K562 (cell line): Measurements from ENCODE around the gene ZNF593OS. TPM values are rescaled to one million over a fixed set of nuclear protein-coding genes. Genes with fewer than 3 reads are reported as not detected.

Source experiments
- BMI1 ChIP-seq: fragments of 150-350 bp; IDR thresholded peaks from 2 replicates; pipeline ENCODE4 v1.6.1; 2014; ENCODE audit warnings: low read length
- ETV6 ChIP-seq, 3 experiments: fragments of 150-350 bp in 1 of 3; sonication (generic) in 1 of 3; formaldehyde crosslinking in 1 of 3; IDR thresholded peaks; 2 replicates each; pipeline versions ENCODE4 v1.6.1 to v1.8.0; 2014 to 2022; ENCODE audit warnings: borderline replicate concordance in 2 of 3, low read depth in 2 of 3, antibody characterized with exemption in 1 of 3, low read length in 1 of 3, mild to moderate bottlenecking in 1 of 3, missing genetic modification reagents in 1 of 3
- ZNF707 ChIP-seq: fragments of 250-450 bp; sonication (Bioruptor Pico); conservative IDR thresholded peaks from 2 replicates; pipeline ENCODE4 v1.8.0; 2022; ENCODE audit warnings: inconsistent platforms, mild to moderate bottlenecking, moderate library complexity
- polyA plus RNA-seq, 8 experiments: library from polyadenylated mRNA; depleted of rRNA in 4 of 8; stranded (reverse) in 5 of 8; unstranded in 3 of 8; fragments of >200 nt; fragmentation: Nextera tagmentation in 2 of 8; fragmentation: Illumina TruSeq in 1 of 8; extraction: Ambion mirVana in 2 of 8; extraction: Trizol in 1 of 8; gene quantifications; 2 replicates each; pipeline versions ENCODE4 v1.2.1 to v1.2.3, GENCODE V29; 2011 to 2014; ENCODE audit warnings: inconsistent platforms in 1 of 8, missing spikeins in 1 of 8
- total RNA-seq, 7 experiments: library from RNA; depleted of rRNA in 6 of 7; stranded (reverse); fragments of >200 nt in 6 of 7; fragmentation: Illumina TruSeq in 2 of 7; extraction: Trizol in 2 of 7; gene quantifications; 2 replicates each; pipeline versions ENCODE4 v1.2.1 to v1.2.3, GENCODE V29; 2011 to 2021; ENCODE audit warnings: low replicate concordance in 1 of 7
- TF ChIP-seq, protein P1 (sequence below): fragments of 450-650 bp; IDR thresholded peaks from 2 replicates; pipeline ENCODE4 v1.6.1; 2016; ENCODE audit warnings: mild to moderate bottlenecking, moderate library complexity
- TF ChIP-seq, protein P2 (sequence below), 2 experiments: fragments of 450-650 bp; conservative IDR thresholded peaks; 2 replicates each; pipeline ENCODE4 v1.6.1; 2017; ENCODE audit warnings: mild to moderate bottlenecking in 2 of 2, moderate library complexity in 2 of 2
- TF ChIP-seq, protein P3 (sequence below): sonication (generic); formaldehyde crosslinking; IDR thresholded peaks from 2 replicates; pipeline ENCODE4 v1.8.0; 2022; ENCODE audit warnings: mild to moderate bottlenecking, missing genetic modification reagents

The ZNF593OS gene
- total and polyA plus RNA-seq, 9 of the 15 experiments (the other 6 are each of a cell fraction or from before 2014, with no cell fraction given): 0.24 to 0.27 TPM; not detected in 7

DNA sequence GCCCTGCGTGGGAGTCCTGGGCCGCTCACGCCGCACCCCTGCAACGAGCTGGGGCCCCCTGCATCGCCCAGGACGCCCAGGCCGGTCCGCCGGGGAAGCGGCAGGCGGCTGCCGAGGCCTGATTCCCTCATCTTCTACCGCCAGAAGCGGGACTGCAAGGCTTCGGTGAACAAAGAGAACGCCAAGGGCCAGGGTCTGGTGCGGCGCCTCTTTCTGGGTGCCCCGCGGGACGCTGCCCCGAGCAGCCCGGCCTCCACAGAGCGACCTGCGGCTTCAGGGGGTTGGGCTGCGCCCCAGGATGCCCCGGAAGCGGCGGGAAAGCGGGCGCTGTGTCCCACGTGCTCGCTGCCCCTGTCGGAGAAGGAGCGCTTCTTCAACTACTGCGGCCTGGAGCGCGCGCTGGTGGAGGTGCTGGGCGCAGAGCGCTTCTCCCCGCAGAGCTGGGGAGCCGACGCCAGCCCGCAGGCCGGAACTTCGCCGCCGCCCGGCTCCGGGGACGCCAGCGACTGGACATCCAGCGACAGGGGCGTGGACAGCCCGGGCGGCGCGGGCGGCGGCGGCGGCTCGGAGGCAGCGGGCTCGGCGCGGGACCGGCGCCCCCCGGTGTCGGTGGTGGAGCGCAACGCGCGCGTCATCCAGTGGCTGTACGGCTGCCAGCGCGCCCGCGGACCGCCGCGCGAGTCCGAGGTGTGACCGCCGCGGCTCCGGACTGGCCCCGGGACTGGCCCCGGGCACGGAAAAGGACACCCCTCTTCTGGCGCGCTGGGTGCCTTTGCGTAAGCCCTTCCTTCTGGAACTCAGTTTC is 10.0 kb downstream of the ZNF593OS start (continued):
- TF ChIP-seq, protein P1, sequence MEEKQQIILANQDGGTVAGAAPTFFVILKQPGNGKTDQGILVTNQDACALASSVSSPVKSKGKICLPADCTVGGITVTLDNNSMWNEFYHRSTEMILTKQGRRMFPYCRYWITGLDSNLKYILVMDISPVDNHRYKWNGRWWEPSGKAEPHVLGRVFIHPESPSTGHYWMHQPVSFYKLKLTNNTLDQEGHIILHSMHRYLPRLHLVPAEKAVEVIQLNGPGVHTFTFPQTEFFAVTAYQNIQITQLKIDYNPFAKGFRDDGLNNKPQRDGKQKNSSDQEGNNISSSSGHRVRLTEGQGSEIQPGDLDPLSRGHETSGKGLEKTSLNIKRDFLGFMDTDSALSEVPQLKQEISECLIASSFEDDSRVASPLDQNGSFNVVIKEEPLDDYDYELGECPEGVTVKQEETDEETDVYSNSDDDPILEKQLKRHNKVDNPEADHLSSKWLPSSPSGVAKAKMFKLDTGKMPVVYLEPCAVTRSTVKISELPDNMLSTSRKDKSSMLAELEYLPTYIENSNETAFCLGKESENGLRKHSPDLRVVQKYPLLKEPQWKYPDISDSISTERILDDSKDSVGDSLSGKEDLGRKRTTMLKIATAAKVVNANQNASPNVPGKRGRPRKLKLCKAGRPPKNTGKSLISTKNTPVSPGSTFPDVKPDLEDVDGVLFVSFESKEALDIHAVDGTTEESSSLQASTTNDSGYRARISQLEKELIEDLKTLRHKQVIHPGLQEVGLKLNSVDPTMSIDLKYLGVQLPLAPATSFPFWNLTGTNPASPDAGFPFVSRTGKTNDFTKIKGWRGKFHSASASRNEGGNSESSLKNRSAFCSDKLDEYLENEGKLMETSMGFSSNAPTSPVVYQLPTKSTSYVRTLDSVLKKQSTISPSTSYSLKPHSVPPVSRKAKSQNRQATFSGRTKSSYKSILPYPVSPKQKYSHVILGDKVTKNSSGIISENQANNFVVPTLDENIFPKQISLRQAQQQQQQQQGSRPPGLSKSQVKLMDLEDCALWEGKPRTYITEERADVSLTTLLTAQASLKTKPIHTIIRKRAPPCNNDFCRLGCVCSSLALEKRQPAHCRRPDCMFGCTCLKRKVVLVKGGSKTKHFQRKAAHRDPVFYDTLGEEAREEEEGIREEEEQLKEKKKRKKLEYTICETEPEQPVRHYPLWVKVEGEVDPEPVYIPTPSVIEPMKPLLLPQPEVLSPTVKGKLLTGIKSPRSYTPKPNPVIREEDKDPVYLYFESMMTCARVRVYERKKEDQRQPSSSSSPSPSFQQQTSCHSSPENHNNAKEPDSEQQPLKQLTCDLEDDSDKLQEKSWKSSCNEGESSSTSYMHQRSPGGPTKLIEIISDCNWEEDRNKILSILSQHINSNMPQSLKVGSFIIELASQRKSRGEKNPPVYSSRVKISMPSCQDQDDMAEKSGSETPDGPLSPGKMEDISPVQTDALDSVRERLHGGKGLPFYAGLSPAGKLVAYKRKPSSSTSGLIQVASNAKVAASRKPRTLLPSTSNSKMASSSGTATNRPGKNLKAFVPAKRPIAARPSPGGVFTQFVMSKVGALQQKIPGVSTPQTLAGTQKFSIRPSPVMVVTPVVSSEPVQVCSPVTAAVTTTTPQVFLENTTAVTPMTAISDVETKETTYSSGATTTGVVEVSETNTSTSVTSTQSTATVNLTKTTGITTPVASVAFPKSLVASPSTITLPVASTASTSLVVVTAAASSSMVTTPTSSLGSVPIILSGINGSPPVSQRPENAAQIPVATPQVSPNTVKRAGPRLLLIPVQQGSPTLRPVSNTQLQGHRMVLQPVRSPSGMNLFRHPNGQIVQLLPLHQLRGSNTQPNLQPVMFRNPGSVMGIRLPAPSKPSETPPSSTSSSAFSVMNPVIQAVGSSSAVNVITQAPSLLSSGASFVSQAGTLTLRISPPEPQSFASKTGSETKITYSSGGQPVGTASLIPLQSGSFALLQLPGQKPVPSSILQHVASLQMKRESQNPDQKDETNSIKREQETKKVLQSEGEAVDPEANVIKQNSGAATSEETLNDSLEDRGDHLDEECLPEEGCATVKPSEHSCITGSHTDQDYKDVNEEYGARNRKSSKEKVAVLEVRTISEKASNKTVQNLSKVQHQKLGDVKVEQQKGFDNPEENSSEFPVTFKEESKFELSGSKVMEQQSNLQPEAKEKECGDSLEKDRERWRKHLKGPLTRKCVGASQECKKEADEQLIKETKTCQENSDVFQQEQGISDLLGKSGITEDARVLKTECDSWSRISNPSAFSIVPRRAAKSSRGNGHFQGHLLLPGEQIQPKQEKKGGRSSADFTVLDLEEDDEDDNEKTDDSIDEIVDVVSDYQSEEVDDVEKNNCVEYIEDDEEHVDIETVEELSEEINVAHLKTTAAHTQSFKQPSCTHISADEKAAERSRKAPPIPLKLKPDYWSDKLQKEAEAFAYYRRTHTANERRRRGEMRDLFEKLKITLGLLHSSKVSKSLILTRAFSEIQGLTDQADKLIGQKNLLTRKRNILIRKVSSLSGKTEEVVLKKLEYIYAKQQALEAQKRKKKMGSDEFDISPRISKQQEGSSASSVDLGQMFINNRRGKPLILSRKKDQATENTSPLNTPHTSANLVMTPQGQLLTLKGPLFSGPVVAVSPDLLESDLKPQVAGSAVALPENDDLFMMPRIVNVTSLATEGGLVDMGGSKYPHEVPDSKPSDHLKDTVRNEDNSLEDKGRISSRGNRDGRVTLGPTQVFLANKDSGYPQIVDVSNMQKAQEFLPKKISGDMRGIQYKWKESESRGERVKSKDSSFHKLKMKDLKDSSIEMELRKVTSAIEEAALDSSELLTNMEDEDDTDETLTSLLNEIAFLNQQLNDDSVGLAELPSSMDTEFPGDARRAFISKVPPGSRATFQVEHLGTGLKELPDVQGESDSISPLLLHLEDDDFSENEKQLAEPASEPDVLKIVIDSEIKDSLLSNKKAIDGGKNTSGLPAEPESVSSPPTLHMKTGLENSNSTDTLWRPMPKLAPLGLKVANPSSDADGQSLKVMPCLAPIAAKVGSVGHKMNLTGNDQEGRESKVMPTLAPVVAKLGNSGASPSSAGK: peak; percentile 99
- TF ChIP-seq, protein P2, sequence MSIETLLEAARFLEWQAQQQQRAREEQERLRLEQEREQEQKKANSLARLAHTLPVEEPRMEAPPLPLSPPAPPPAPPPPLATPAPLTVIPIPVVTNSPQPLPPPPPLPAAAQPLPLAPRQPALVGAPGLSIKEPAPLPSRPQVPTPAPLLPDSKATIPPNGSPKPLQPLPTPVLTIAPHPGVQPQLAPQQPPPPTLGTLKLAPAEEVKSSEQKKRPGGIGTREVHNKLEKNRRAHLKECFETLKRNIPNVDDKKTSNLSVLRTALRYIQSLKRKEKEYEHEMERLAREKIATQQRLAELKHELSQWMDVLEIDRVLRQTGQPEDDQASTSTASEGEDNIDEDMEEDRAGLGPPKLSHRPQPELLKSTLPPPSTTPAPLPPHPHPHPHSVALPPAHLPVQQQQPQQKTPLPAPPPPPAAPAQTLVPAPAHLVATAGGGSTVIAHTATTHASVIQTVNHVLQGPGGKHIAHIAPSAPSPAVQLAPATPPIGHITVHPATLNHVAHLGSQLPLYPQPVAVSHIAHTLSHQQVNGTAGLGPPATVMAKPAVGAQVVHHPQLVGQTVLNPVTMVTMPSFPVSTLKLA (conservative IDR thresholded peaks at IDR 0.05): peak in 1 of 2 experiments; percentile 90; a peak in 3 of 4 replicates
- TF ChIP-seq ZNF707 (CRISPR knock-in tag) (no peak; the same call in 1 of the 2 replicates), BMI1 (no peak), ETV6 (IDR thresholded peaks at IDR 0.05; ENCODE audit: borderline replicate concordance in 1 of 2, low read depth in 2 of 2, low read length in 1 of 2) (no peak), ETV6 (CRISPR knock-in tag; IDR thresholded peaks at IDR 0.05; ENCODE audit: borderline replicate concordance) (peak; percentile 69; the same call in 1 of the 2 replicates)
- TF ChIP-seq, protein P3, sequence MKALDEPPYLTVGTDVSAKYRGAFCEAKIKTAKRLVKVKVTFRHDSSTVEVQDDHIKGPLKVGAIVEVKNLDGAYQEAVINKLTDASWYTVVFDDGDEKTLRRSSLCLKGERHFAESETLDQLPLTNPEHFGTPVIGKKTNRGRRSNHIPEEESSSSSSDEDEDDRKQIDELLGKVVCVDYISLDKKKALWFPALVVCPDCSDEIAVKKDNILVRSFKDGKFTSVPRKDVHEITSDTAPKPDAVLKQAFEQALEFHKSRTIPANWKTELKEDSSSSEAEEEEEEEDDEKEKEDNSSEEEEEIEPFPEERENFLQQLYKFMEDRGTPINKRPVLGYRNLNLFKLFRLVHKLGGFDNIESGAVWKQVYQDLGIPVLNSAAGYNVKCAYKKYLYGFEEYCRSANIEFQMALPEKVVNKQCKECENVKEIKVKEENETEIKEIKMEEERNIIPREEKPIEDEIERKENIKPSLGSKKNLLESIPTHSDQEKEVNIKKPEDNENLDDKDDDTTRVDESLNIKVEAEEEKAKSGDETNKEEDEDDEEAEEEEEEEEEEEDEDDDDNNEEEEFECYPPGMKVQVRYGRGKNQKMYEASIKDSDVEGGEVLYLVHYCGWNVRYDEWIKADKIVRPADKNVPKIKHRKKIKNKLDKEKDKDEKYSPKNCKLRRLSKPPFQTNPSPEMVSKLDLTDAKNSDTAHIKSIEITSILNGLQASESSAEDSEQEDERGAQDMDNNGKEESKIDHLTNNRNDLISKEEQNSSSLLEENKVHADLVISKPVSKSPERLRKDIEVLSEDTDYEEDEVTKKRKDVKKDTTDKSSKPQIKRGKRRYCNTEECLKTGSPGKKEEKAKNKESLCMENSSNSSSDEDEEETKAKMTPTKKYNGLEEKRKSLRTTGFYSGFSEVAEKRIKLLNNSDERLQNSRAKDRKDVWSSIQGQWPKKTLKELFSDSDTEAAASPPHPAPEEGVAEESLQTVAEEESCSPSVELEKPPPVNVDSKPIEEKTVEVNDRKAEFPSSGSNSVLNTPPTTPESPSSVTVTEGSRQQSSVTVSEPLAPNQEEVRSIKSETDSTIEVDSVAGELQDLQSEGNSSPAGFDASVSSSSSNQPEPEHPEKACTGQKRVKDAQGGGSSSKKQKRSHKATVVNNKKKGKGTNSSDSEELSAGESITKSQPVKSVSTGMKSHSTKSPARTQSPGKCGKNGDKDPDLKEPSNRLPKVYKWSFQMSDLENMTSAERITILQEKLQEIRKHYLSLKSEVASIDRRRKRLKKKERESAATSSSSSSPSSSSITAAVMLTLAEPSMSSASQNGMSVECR: peak; percentile 88
